ENCODE measurements around the gene PRKCE. TPM values are rescaled to one million over a fixed set of nuclear protein-coding genes. Genes with fewer than 3 reads are reported as not detected.

Gene PRKCE
- total and polyA plus RNA-seq, 2 experiments from 2014 or later, result 9.6 to 11.9 TPM

GRCh38 chr2:45862843-45863242 lies 211.4 kb downstream of the PRKCE start:
- Histone ChIP-seq H2AFZ (no peak overlapping the region), H3K27ac (no peak overlapping the region), H4K20me1 (ENCODE audit: insufficient read depth, poor library complexity, severe bottlenecking) (no peaks in the 10 kb centered on the region), H3K27me3 (no peaks in the 10 kb centered on the region), H3K9me3 (ENCODE audit: low read depth) (no peaks in the 10 kb centered on the region), H3K79me2 (no peaks in the 10 kb centered on the region), H3K4me3 (no peak overlapping the region), H3K9me2 (replicated peaks; ENCODE audit: insufficient read depth) (no peaks in the 10 kb centered on the region), H3K4me2 (no peak overlapping the region), H3K4me1 (ENCODE audit: insufficient read depth) (peaks cover 13% of the 10 kb centered on the region), H3K36me3 (replicated peaks; ENCODE audit: insufficient read depth, low read depth) (no peaks in the 10 kb centered on the region)
- DNase-seq (ENCODE audit: low spot score), result no peak
- 97% methylated on average over 2 of the region's 2 CpGs for WGBS (ENCODE audit: low lambda C conversion rate, missing lambda C conversion rate)
- TF ChIP-seq CTCF (IDR thresholded peaks at IDR 0.05; ENCODE audit: poor library complexity) (no peak), EZH2 (IDR thresholded peaks at IDR 0.05; ENCODE audit: borderline replicate concordance) (no peak), EZH2phosphoT487 (IDR thresholded peaks at IDR 0.05; ENCODE audit: low read depth, severe bottlenecking, unreplicated experiment) (no peak)

- TF ChIP-seq EZH2phosphoT487 (IDR thresholded peaks at IDR 0.05; ENCODE audit: low read depth, severe bottlenecking, unreplicated experiment), result no peak
- Histone ChIP-seq H3K9me3 (ENCODE audit: low read depth) (no peaks in the 10 kb centered on the region), H3K9me2 (replicated peaks; ENCODE audit: insufficient read depth) (no peaks in the 10 kb centered on the region), H2AFZ (no peak overlapping the region), H3K36me3 (replicated peaks; ENCODE audit: insufficient read depth, low read depth) (no peaks in the 10 kb centered on the region), H3K27me3 (no peaks in the 10 kb centered on the region), H3K4me1 (ENCODE audit: insufficient read depth) (peaks cover 13% of the 10 kb centered on the region), H3K79me2 (no peaks in the 10 kb centered on the region), H4K20me1 (ENCODE audit: insufficient read depth, poor library complexity, severe bottlenecking) (no peaks in the 10 kb centered on the region), H3K4me2 (no peak overlapping the region), H3K4me3 (no peak overlapping the region), H3K27ac (no peak overlapping the region)
- DNase-seq (ENCODE audit: low spot score), result no peak
- WGBS (ENCODE audit: low lambda C conversion rate, missing lambda C conversion rate), result 97% methylated on average over 4 of the region's 4 CpGs
These were observed 212.6 kb downstream of the PRKCE start for GRCh38 chr2:45864121-45864520.

GRCh38 chr2:45867349-45867748 lies 215.9 kb downstream of the PRKCE start:
- H3K4me2 ChIP-seq, result no peak overlapping the region
- H3K4me1 ChIP-seq (ENCODE audit: insufficient read depth), result peaks cover 3% of the 10 kb centered on the region
- no peak overlapping the region for H3K4me3 ChIP-seq
- no peak overlapping the region for H2AFZ ChIP-seq
- H3K36me3 ChIP-seq (replicated peaks; ENCODE audit: insufficient read depth, low read depth), result no peaks in the 10 kb centered on the region
- 90% methylated on average over 3 of the region's 3 CpGs for WGBS (ENCODE audit: low lambda C conversion rate, missing lambda C conversion rate)
- H3K9me3 ChIP-seq (ENCODE audit: low read depth), result no peaks in the 10 kb centered on the region
- H3K27ac ChIP-seq, result no peak overlapping the region
- TF ChIP-seq EZH2phosphoT487 (IDR thresholded peaks at IDR 0.05; ENCODE audit: low read depth, severe bottlenecking, unreplicated experiment) (no peak), EZH2 (IDR thresholded peaks at IDR 0.05; ENCODE audit: borderline replicate concordance) (no peak), CTCF (IDR thresholded peaks at IDR 0.05; ENCODE audit: poor library complexity) (no peak)
- no peaks in the 10 kb centered on the region for H3K27me3 ChIP-seq
- DNase-seq (ENCODE audit: low spot score), result no peak
- no peaks in the 10 kb centered on the region for H3K9me2 ChIP-seq (replicated peaks; ENCODE audit: insufficient read depth)
- H3K79me2 ChIP-seq, result no peaks in the 10 kb centered on the region
- H4K20me1 ChIP-seq (ENCODE audit: insufficient read depth, poor library complexity, severe bottlenecking), result no peaks in the 10 kb centered on the region

GRCh38 chr2:45867800-45868199 lies 216.3 kb downstream of the PRKCE start:
- Histone ChIP-seq H3K27ac (no peak overlapping the region), H3K9me2 (replicated peaks; ENCODE audit: insufficient read depth) (no peaks in the 10 kb centered on the region), H3K9me3 (ENCODE audit: low read depth) (no peaks in the 10 kb centered on the region), H3K79me2 (no peaks in the 10 kb centered on the region), H3K4me1 (ENCODE audit: insufficient read depth) (peaks cover 3% of the 10 kb centered on the region), H3K4me3 (no peak overlapping the region), H3K27me3 (no peaks in the 10 kb centered on the region), H4K20me1 (ENCODE audit: insufficient read depth, poor library complexity, severe bottlenecking) (no peaks in the 10 kb centered on the region), H2AFZ (no peak overlapping the region), H3K4me2 (no peak overlapping the region), H3K36me3 (replicated peaks; ENCODE audit: insufficient read depth, low read depth) (no peaks in the 10 kb centered on the region)
- no peak for DNase-seq (ENCODE audit: low spot score)
- no peak for TF ChIP-seq EZH2phosphoT487 (IDR thresholded peaks at IDR 0.05; ENCODE audit: low read depth, severe bottlenecking, unreplicated experiment)
- no peak for TF ChIP-seq CTCF (IDR thresholded peaks at IDR 0.05; ENCODE audit: poor library complexity)
- no peak for TF ChIP-seq EZH2 (IDR thresholded peaks at IDR 0.05; ENCODE audit: borderline replicate concordance)
- whole genome bisulfite sequencing (ENCODE audit: low lambda C conversion rate, missing lambda C conversion rate), result 86% methylated on average over 4 of the region's 4 CpGs
